ENCODE data around the gene RPL27. TPM values are rescaled to one million over a fixed set of nuclear protein-coding genes. Genes with fewer than 3 reads are reported as not detected.
A peak's percentile ranks its signal among the peaks of the same experiment; 100 is the strongest.

Gene RPL27
- total and polyA plus RNA-seq, 2 of the 13 experiments (the other 11 are each of a cell fraction or from before 2014, with no cell fraction given) = 1,585 to 5,840 TPM

DNA sequence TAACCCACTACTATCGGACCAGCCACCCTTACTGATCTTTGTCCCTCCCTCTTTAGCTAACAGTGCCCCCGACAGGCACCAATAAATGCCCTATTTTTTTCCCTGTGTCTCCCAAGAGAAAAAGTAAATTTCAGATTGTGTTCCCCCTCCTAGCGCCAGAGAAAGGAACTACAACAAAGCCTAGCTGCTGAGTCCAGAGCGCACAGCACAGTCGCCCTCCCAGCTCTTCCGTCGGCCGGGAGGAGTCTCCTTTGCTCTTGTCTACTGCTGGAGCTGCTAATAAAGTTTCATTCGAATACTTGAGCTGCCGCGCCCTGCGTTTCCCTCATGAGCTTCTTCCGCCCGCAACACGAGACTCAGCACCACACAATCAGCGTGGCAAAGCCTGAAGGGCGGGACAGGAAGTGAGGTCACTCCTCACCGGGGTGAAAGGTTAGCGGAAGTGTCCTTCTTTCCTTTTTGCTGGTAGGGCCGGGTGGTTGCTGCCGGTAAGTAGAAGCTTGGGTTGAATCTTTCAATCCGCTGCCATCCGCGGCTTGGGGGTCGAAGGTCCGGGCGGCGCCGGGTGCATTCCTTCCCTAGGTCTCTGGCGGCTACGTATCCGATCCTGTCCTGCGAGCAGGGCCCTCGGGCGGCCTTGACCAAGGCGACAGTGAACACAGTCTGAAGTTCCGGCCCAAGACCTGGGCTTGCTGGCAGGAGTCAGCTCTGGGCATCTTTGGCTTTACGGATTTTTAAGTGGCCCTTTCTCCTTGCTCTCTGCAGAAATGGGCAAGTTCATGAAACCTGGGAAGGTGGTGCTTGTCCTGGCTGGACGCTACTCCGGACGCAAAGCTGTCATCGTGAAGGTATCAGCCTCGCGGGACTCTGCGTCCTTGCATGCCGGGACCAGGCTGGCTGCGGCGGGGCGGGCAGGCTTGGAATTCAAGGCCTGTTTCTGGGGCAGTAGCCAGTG is at the start of gene RPL27 (continued):
- TF ChIP-seq CREM (IDR thresholded peaks at IDR 0.05) = peak; percentile 99
- 0 out of 2 replicates have a peak, but pooled peaks have one; percentile 58 for TF ChIP-seq CREM (CRISPR knock-in tag; IDR thresholded peaks at IDR 0.05)
- TF ChIP-seq TMF1 (CRISPR knock-in tag; IDR thresholded peaks at IDR 0.05; ENCODE audit: low read depth) = peak; percentile 80; the same call in 1 of the 2 replicates
- TF ChIP-seq KDM2A (CRISPR knock-in tag; IDR thresholded peaks at IDR 0.05; ENCODE audit: borderline replicate concordance, low read depth) = peak; percentile 99
- TF ChIP-seq ZNF496 (CRISPR knock-in tag; IDR thresholded peaks at IDR 0.05; ENCODE audit: insufficient replicate concordance) = no peak
- no peak; the same call in 1 of the 2 replicates for TF ChIP-seq ZNF660 (CRISPR knock-in tag; IDR thresholded peaks at IDR 0.05; ENCODE audit: borderline replicate concordance, low read depth)
- TF ChIP-seq, protein P1, sequence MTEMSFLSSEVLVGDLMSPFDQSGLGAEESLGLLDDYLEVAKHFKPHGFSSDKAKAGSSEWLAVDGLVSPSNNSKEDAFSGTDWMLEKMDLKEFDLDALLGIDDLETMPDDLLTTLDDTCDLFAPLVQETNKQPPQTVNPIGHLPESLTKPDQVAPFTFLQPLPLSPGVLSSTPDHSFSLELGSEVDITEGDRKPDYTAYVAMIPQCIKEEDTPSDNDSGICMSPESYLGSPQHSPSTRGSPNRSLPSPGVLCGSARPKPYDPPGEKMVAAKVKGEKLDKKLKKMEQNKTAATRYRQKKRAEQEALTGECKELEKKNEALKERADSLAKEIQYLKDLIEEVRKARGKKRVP (CRISPR knock-in tag; IDR thresholded peaks at IDR 0.05) = peak in 1 of 2 experiments; percentile 69; a peak in 2 of 4 replicates
- no peak for TF ChIP-seq ZNF354B (CRISPR knock-in tag; IDR thresholded peaks at IDR 0.05)
- TF ChIP-seq FOXO1 (CRISPR knock-in tag; IDR thresholded peaks at IDR 0.05) = peak; percentile 88
- peak; percentile 73; the same call in 1 of the 2 replicates for TF ChIP-seq ZNF564 (CRISPR knock-in tag; IDR thresholded peaks at IDR 0.05)
- peak; percentile 91 for TF ChIP-seq KLF9 (CRISPR knock-in tag; IDR thresholded peaks at IDR 0.05; ENCODE audit: low read depth)
- no peak; the same call in 1 of the 2 replicates for TF ChIP-seq ZNF816 (CRISPR knock-in tag; IDR thresholded peaks at IDR 0.05; ENCODE audit: borderline replicate concordance)
- TF ChIP-seq HMG20B (CRISPR knock-in tag; conservative IDR thresholded peaks at IDR 0.05) = peak; percentile 84
- TF ChIP-seq, protein P2, sequence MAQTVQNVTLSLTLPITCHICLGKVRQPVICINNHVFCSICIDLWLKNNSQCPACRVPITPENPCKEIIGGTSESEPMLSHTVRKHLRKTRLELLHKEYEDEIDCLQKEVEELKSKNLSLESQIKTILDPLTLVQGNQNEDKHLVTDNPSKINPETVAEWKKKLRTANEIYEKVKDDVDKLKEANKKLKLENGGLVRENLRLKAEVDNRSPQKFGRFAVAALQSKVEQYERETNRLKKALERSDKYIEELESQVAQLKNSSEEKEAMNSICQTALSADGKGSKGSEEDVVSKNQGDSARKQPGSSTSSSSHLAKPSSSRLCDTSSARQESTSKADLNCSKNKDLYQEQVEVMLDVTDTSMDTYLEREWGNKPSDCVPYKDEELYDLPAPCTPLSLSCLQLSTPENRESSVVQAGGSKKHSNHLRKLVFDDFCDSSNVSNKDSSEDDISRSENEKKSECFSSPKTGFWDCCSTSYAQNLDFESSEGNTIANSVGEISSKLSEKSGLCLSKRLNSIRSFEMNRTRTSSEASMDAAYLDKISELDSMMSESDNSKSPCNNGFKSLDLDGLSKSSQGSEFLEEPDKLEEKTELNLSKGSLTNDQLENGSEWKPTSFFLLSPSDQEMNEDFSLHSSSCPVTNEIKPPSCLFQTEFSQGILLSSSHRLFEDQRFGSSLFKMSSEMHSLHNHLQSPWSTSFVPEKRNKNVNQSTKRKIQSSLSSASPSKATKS (CRISPR knock-in tag; IDR thresholded peaks at IDR 0.05) = peak; percentile 84; the same call in 1 of the 2 replicates
- TF ChIP-seq EZH2 (conservative IDR thresholded peaks at IDR 0.05; ENCODE audit: low read depth, low read length) = no peak
- peak; percentile 98 for TF ChIP-seq YEATS4 (CRISPR knock-in tag; IDR thresholded peaks at IDR 0.05; ENCODE audit: borderline replicate concordance)
- peak; percentile 31; the same call in 1 of the 2 replicates for TF ChIP-seq RELA (CRISPR knock-in tag; IDR thresholded peaks at IDR 0.05)
- peak; percentile 100 for TF ChIP-seq DMAP1 (CRISPR knock-in tag; IDR thresholded peaks at IDR 0.05)
- no peak for TF ChIP-seq ZBTB7A (CRISPR knock-in tag; IDR thresholded peaks at IDR 0.05)
- TF ChIP-seq KDM1A (CRISPR knock-in tag; IDR thresholded peaks at IDR 0.05) = no peak
- TF ChIP-seq MLLT10 (CRISPR knock-in tag; IDR thresholded peaks at IDR 0.05) = 0 out of 2 replicates have a peak, but pooled peaks have one; percentile 34
- TF ChIP-seq, protein P3, sequence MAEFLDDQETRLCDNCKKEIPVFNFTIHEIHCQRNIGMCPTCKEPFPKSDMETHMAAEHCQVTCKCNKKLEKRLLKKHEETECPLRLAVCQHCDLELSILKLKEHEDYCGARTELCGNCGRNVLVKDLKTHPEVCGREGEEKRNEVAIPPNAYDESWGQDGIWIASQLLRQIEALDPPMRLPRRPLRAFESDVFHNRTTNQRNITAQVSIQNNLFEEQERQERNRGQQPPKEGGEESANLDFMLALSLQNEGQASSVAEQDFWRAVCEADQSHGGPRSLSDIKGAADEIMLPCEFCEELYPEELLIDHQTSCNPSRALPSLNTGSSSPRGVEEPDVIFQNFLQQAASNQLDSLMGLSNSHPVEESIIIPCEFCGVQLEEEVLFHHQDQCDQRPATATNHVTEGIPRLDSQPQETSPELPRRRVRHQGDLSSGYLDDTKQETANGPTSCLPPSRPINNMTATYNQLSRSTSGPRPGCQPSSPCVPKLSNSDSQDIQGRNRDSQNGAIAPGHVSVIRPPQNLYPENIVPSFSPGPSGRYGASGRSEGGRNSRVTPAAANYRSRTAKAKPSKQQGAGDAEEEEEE (CRISPR knock-in tag; IDR thresholded peaks at IDR 0.05; ENCODE audit: borderline replicate concordance) = 0 out of 2 replicates have a peak, but pooled peaks have one; percentile 78
- peak; percentile 99 for TF ChIP-seq ZNF792 (CRISPR knock-in tag; IDR thresholded peaks at IDR 0.05)
- TF ChIP-seq TARDBP (CRISPR knock-in tag; IDR thresholded peaks at IDR 0.05) = peak; percentile 99
- TF ChIP-seq ZMAT5 (CRISPR knock-in tag; IDR thresholded peaks at IDR 0.05; ENCODE audit: borderline replicate concordance, low read depth) = no peak
- peak; percentile 93 for TF ChIP-seq SIX1 (CRISPR knock-in tag; IDR thresholded peaks at IDR 0.05; ENCODE audit: borderline replicate concordance)

Data from HepG2 (cell line).